Endothelial cell of hepatic sinusoid (primary cell): ENCODE measurements around the gene NIPA2.

ENCODE experiments used
- in situ Hi-C: cut with HindIII; loops from 2 replicates; pipeline ENCODE4 v1.10.0; 2017; ENCODE audit warnings: low sequenced_read_pairs

The NIPA2 gene

DNA sequence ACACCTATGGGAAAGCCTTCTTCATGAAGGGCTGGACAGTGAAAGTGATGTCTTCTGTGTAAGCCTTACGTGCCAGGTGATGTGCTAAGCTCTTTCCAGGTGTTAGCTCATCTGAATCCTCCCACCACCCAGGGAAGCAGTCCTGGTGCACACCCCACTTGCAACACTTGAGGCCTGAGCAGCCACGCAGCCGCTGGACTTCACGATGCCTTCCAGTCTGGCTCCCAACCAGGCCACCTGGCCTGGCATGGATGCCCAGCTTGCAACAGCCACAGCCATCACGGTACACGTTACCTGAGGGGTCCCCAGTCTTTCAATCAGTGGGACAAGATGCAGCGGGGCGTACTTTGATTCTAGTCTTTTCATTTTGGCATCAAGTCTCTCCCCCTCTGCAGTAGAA is 35.8 kb downstream of the NIPA2 start:
- in situ Hi-C loops = no loop called here

GRCh38 chr15:22874966-22875365 is 36.5 kb downstream of the NIPA2 start:
- in situ Hi-C loops = no loop called here

DNA sequence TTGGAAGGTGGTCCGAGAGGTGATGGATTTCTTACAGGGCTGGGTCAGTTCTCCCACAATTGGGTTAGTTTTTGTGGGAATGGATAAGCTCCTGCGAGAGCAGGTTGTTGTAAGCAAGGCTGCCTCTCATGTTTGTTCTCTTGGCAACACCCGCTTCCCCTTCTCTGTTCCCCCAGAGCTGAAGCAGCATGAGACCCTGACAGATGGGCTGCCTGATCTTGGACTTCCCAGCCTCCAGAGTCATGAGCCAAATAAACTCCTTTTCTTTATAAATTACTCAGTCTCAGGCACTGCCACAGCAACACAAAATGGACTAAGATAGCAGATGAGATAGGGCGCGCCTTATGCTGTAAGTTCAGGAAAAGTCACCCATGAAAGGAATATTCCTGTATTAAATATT is 38.7 kb downstream of the NIPA2 start:
- in situ Hi-C loops = no loop called here

GRCh38 chr15:22877607-22878006 is 39.1 kb downstream of the NIPA2 start:
- in situ Hi-C loops = no loop called here

DNA sequence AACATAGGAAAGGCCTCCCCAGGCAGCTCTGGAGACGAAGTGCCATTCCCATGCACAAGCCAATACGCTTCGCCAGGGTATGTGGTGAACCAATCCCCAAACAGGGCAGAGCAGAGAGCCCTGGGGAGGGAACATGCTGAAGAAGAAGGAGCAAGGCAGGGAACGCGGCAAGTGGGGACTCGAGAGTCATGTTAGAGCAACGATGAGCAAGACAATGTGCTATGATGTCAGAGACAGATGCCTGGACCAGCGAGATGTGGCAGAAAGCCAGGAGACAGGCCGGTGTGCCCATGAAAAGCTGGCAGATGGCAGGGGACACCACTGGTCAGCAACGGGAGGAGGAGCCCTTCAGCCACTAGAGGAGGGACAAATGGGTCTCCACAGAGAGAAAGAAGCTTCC is 39.6 kb downstream of the NIPA2 start:
- in situ Hi-C loops = no loop called here

- in situ Hi-C loops = no loop called here
Observed at GRCh38 chr15:22880068-22880980, 41.9 kb downstream of the NIPA2 start.

DNA sequence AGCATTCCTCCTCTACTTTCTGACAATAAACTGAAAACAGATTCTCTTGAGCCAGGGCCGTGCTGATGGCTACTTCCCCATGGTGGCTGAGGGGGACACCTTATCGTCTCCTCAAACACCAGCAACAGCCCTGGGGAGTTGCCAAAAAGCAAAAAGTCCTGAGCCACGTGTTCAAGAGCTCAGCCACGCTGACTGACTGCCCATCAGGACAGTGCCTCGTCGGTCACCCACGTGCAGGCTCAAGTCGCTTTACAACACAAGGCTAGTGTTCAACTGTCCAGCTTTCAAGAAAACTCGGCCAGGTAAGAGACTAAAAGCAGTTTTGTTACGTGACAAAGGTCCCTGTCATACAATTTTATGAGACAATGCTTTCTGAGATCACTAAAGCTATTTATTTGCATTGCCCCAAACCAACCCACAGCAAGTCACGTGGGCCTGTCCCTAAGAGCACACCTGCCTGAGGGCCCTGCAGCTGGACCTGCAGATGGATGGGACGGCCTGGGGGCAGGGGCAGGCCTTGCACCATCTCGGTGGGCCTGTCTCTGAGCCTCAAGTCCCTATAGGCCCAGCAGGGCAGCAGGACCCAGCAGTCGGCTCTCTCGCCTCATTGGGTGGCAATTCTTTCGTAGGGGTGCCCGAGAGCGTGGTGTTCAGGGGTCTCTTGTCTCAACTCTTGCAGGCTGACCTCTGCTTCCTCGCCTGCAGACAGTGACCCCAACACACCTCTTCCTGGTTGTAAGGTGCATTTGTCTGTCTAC is 42.7 kb downstream of the NIPA2 start:
- in situ Hi-C loops = no loop called here

DNA sequence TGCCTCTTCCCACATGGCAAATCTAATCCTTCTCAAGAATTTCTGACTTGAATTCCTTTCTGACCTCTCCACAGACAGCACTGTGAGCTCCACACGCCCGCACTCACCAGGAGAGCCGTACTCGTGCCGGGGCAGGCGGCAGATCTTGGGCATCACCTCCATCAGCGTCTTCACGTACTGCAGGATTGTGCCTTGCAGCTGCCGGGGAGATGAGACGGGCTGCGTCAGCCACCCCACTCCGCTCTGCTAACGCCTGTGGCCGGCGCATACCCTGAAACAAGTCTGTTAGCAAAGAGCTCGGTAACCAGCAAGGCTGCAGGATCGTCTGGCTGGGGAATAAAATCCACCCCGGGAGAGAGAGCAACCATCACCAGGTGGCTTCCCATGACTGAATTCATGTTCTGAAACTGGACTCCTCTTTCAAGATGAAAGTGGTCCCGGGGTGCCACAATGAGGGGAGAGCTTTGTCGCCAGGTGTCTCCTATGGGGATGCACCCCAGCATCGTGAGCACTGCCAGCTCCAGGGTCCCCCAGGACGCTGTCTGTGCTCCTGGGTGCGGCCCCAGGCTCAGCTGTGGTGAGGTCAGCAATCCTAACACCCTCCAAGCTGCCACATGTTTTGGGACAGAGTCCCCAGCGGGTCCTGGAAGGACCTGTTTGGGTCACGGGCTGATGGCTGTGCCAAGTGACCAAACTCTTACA is 43.4 kb downstream of the NIPA2 start:
- in situ Hi-C loops = no loop called here

DNA sequence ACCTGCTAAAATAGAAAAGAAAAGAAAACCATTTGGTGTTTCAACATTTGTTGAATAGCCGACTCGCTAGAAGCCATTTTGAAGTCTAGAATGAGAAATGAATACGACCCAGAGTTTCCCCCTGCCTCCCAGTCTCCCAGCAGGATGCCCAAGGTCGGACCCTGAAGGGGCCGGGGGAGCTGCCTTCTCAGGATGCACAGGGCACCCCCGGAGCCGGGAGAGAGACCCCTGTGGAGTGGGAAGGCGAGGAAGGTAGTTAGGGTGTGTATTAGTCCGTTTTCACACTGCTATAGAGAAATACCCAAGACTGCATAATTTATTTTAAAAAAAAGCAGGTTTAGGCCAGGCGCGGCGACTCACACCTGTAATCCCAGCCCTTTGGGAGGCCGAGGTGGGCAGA is 44.7 kb downstream of the NIPA2 start:
- in situ Hi-C loops = no loop called here

GRCh38 chr15:22884344-22884743 is 45.9 kb downstream of the NIPA2 start:
- in situ Hi-C loops = no loop called here

DNA sequence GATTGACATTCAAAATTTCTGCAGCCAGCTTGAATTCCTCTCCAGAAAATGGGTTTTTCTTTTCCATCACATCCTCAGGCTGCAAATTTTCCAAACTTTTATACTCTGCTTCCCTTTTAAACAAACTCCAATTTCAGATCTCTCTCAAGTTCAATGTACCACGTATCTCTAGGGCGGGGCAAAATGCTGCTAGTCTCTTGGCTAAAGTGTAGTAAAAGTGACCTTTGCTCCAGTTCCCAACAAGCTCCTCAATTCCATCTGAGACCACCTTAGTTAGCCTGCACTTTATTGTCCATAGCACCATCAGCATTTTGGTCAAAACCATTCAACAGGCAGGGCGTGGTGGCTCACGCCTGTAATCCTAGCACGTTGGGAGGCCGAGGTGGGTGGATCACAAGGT is 46.7 kb downstream of the NIPA2 start:
- in situ Hi-C loops = no loop called here

DNA sequence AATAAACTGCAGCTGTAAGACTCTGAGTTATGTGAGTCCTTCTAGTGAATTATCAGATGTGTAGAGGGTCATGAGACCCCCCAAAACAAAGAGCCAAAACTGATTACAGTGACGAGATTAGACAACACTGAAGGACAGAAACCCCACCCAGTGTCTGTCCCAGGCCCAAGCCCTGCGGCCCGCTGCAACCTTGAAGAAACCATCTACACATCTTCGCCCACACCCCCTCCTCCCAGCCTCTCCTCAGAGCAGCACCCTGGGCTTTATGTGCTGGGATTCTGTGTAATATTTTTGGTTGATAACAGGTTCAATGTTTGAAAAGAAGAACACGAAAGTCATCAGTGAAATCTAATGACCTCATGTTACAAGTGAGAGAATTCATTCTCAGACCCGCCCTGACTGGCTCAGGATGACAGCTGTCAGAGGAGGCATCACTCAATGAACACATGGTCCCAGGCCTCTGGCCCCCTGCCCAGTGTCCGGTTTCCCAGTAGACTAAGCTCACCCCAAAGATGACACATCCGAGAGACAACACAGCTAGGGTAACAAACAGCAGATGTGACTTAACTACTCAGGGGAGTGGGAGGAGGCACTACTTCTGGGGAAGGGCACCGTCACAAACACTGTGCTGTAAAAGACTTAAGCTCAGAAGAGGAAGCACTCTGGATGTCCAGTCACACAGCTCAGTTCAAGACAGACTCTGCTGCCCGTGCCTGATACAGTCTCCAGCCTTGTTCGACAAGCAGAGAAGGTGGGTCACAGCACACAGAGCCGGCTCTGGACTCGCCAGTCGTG is 48.9 kb downstream of the NIPA2 start:
- in situ Hi-C loops = no loop called here

GRCh38 chr15:22888120-22888859 is 49.8 kb downstream of the NIPA2 start:
- in situ Hi-C loops = no loop called here

- in situ Hi-C loops = no loop called here
Observed at GRCh38 chr15:22889146-22889818, 50.8 kb downstream of the NIPA2 start.

DNA sequence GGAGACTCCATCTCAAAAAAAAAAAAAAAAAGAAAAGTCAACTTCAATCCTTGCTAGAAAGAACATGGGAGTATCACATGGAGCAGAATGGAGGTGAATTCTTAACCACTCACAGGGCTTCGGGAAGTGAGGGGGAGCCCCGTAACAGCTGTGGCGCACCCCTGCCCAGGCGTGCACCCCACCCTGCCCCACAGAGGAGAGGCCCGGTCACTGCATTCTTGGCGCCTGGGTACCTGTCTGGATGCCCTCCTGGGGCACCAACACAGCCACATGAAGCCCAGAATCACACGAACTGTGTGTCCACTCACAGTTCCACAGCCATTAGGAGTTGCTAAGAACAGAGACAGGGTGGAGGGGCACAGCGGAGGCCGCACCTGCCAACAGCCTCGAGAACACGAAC is 51.8 kb downstream of the NIPA2 start:
- in situ Hi-C loops = no loop called here

DNA sequence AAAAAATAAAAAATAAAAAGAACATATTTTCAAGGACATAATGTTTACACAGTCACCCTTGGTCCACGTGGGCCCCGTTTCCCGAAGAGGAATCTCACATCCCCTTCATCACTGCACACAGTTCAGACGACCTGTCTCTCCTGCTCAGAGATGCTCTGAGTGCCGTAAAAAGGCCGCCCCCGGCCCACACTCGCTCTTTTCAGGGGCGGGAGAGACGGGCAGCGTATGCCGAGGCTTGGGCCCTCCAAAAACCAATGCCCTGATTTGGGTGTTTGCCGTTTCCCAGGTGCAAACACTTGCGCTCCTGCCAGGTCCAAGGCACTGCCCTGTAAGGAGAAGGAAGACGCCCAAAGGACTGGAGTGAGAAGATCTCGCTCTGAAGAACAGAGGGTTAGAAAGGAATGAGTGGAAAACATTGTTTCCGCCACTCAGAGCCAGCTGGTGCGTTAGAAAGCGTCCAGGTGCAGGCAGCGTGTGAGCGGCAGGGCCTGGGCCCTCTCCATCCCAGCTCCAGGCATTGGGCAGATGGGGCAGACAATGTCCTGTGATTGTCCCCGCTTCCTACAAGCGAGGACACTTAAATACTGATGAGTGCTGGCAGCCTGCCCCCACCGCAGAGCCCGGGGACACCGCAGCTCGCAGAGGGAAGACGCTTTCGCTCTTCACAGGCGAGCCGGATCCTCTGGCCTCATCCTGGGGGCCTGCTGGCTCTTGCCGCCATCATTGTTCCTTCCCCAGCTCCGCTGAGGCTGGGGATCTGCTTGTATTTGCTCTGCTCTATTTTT is 53.2 kb downstream of the NIPA2 start:
- in situ Hi-C loops = no loop called here

- in situ Hi-C loops = no loop called here
Observed at GRCh38 chr15:22892333-22892732, 53.9 kb downstream of the NIPA2 start.

GRCh38 chr15:22893081-22893480 is 54.6 kb downstream of the NIPA2 start:
- in situ Hi-C loops = no loop called here

- in situ Hi-C loops = no loop called here
Observed at GRCh38 chr15:22893881-22894280, 55.4 kb downstream of the NIPA2 start.
